NCI-H2196 (cell line): ENCODE results near the gene GIPC1.

Experiments used
- DNase-seq: peaks from one replicate; lab custom pipeline; 2025; ENCODE audit not compliant: unreplicated experiment; lab: John Stamatoyannopoulos, UW

GIPC1 gene

DNA sequence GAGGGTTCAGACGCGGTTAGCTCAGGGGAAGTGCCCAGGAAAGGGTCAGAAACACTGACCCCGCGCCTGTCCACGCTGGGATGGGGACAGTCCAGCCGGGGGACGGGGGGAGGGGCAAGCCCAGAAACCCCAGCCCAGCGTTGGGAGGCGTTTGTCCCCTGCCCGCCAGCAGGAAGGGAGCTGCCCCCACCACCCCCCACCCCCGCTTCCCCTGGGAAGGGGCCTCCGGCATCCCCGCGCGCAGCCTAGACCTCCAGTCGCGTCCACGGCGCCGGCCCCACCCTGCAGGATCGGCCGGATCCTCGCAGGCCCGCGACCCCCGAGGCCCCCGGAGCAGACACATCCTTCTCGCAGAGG lies 277 bp downstream of the GIPC1 start:
- DNase-seq = no peak

DNA sequence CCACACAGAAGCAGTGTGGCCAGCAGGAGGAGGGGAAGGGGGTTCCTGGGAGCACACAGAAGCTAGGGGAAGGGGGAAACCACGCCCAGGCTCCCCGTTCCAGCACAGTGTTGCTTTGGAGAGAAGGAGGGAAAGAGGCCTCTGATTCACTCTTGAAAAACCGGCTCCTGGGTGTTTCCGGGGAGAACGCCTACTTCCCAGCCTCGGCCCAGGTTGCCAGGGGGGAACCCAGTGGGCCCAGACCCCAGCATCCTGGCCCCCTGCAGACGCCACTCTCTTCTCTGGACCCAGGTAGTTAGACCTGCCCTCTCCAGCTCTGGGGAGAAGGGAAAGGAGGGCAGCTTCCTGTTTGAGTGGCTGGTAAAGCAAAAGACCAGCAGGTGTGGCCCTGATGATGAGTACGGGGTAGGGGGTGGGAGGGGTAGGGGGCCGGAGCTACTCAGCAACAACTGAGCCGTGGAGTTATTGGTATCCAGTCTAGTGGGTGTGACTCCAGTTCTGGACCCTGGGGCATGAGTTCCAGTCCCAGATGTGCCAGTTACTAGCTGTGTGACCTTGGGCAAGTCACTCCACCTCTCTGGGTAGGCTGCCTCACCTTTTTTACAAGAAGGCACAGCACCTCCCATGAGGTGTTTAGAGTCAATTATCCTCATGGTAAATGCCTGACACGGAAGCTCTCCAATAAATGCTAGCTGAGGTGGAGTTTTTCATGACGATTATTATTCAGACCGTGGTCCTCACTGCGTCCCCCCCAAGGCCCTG lies 836 bp downstream of the GIPC1 start:
- DNase-seq = no peak

DNA sequence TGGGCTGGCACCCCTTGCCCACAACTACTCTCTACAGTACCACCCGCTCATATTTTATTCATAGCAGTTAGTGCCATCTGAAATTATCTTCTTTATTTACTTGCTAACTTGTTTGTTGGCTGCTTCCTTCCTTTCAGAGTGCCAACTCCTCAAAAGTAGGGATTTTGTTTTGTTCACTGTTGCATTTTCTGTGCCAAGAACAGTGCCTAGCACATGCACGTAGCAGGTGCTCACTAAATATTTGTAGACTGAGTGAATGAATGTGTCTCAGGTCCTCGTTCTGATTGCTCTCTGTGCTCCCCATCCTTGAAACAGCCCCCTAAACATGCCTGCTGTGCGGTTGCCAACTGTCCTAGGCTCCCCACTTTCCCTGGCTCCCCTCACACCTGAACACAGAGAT lies 1.5 kb downstream of the GIPC1 start:
- DNase-seq = no peak

DNA sequence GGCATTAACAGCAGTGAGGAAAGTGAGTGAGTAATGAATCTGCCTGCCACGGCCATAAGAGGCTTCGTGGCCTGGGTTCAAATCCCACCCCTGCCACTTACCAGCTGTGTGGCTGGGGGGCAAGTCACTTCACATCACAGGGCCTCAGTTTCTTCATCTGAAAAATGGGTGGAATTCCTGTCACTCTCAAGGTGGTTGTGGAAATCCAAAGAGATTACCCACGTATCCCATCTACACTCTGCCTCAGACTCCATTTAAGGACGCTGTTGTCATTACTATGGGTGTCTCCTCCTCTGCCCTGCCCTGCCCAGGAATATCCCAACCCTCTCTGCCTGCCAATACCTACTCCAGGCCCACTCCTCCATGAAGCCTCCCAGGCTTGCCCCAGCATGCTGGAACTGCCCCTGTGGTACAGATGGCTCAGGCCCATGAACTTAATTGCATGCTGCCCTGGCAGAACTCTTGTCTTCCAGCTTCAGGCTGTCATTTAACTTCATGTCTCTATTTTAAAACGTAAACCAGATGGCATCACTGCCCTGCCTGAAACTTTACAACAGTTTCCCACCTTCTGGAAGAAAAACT lies 3.1 kb downstream of the GIPC1 start:
- DNase-seq = no peak

DNA sequence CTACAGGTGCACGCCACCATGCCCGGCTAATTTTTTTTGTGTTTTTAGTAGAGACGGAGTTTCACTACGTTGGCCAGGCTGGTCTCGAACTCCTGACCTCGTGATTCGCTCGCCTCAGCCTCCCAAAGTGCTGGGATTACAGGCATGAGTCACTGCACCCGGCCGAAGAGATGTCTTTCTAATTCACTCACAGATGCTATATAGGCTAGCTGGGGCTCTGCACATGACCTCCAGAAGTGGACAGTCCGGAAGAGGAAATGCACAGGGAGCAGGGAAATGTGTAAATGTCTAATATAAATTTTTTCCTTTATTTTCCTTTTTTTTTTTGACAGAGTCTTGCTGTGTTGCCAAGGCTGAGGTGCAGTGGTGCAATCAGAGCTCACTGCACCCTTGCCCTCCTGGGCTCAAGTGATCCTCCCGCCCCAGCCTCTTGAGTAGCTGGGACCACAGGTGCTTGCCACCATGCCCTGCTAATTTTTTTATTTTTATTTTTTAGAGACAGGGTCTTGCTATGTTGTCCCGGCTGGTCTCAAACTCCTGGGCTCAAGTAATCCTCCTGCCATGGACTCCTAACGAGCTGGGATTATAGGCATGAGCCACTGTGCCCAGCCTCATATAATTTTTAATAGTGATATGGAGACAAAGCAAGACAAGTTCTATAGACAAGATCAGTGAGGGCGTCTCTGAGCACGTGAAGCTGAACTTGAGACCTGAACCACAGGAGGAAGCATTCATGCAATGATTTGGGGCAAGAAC lies 8.4 kb downstream of the GIPC1 start:
- no peak for DNase-seq

DNA sequence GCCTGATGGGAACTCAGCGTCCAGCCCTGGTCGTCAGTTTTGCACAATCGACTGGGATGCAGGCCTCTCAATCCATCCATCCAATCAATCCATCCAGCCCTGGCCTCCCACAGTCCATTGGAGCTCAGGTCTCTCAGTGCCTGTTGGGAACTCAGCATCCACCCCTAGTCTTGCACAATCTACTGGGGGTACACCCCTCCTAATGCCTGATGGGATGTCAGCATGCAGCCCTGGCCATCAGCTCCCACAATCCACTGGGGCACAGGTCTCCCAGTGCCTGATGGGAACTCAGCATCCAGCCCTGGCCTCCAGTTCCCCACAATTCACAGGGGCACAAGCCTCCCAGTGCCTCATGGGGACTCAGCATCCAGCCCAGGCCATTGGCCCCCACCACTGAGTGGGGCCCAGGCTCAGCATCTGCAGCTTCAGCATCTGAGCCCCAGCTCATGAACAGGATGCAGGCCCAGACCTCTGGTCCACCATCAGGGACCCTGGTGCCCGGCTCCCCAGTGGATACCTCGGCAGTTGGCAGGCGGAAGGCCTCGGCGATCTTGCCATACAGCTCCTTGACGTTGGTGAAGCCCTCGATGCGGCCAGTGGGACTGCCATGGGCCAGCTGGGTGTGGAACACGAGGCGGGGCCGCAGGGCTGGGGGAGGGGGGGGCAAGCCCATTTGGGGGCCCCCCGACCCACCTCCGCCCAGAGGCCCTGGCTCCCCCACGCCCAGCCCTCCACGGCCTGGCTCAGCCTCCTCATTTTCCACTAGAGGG lies 13.6 kb downstream of the GIPC1 start:
- no peak for DNase-seq

DNA sequence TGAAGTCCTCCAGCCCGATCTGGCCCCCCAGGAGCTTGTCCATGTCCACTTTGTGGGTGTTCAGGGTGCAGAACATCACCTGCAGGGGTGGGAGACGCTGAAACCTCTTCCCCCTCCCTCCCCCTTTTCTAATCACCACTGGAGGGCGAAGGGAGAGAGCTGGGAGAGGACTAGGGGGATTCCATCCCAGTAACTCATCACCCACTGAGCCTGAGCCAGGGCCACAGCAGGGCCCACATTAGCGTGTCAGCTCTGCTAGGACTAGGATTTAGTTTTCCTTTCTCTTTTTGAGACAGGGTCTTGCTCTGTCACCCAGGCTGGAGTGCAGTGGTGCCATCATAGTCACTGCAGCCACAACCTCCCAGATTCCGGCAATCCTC lies 15.2 kb downstream of the GIPC1 start:
- no peak for DNase-seq

DNA sequence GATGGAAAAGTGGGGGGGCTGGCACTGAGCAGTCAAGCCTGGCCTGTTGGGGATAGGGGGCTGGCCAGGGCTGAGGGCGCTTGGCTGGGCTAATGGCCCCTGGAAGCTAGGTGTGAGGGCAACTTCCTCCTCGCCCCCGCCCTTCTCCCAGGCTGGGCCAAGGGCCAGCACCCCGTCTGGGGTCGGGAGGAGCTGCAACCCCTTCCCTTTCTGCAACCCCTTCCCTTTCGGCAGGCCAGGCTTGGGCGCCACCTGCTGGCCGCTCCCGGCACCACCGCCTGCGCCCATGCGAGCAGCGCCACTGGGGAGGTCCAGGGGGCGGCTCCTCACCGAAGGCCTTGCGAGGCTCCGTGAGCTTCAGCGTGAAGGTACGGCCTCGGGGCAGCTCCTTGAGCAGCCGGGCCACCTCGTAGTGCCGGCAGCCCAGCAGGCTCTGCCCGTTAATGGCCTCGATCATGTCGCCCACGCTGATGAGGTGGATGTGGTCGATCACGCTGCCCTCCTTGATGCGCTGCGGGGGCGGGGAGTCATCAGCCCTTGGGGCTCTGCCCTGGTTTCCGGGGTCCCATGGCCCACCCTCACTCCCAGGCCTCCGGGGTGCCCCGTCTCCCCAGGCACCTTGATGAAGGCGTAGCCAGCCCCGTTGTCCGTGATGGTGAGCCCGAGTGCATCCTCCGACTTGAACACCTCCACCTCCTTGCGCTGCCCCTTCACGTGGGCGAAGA lies 15.8 kb downstream of the GIPC1 start:
- peak; percentile 41 for DNase-seq

DNA sequence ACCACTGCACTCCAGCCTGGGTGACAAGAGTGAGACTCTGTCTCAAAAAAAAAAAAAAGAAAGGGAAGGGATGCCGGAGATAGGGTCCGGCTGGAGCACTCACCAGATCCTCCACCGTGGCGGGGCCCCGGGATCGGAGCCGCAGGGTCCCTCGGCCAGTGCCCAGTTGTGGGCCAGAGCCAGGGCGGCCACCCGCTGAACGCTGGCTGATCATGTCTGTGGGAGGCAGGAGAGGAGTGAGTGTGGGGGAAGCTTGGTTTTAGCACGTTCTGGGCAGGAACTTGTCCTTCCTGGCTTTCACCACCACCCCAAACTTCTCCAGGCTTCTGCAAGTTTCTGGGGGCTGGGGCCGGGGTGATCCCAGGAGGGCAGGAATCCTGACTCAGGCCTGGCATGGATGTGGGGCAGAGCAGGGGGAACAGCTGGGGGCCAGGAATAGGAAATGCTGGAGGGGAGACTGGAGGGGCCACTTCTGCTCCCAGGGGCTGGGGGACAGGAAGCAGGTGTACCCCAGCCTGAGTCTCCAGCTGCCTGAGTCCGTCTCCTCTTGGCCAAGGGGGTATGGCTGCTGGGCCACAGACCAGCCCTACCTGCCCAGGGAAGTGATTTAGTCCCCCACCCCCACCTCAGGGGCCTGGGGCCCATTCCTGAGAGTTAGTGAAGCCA lies 16.5 kb downstream of the GIPC1 start:
- DNase-seq = no peak

DNA sequence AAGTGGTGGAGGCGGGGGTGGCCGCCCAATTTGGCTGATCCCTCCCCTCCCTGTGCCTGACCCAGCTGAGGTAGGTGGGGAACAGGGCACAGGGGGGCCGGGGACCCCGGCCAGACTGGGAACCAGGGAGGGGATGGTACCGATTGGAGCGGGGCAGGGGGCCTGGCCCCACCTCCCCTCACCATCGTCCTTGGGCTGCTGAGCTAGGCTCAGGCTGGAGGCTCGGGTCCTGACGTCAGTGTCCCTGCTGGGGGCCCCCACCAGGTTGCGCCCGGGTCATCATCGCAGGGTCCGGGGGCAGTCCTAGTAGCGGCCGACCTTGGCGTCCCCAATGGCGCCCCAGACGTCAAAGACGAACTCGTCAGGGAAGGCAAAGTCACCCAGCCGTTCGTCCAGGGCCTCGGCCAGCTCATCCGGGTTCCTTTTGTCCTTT lies 17.8 kb downstream of the GIPC1 start:
- DNase-seq = no peak

DNA sequence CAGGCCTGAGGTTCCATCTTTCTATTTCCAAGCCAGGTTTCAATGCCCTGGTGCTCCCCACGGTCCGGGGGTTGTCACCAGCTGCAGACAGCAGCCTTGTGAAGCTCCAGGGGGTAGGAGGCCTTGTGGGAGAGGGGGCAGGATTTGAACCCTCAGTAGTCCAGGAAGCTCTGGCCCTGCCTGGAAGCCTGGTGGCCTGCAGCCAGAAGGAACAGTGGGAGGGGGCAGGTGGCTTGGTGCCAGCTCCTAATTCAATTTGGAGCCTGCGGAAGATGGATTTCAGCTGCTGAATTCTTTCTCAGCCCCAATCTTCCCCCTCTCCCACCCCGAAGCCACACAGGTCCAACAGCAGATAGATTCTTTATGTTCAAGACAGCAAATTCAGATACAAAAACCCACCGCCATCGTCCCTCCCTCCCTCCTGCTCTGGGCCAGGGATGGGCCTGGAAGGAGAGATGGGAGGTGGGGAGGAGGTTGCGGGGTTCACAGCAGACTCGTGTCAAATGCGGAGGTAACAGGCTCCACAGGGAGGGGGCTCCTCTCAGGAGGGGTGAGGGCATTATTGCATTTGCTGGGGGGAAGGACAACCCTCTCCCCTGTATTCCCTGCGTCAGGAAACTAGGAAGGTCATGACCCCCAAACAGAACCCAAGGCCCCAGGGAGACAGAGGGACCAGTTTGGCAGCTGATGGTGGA lies 18.4 kb downstream of the GIPC1 start:
- no peak for DNase-seq

DNA sequence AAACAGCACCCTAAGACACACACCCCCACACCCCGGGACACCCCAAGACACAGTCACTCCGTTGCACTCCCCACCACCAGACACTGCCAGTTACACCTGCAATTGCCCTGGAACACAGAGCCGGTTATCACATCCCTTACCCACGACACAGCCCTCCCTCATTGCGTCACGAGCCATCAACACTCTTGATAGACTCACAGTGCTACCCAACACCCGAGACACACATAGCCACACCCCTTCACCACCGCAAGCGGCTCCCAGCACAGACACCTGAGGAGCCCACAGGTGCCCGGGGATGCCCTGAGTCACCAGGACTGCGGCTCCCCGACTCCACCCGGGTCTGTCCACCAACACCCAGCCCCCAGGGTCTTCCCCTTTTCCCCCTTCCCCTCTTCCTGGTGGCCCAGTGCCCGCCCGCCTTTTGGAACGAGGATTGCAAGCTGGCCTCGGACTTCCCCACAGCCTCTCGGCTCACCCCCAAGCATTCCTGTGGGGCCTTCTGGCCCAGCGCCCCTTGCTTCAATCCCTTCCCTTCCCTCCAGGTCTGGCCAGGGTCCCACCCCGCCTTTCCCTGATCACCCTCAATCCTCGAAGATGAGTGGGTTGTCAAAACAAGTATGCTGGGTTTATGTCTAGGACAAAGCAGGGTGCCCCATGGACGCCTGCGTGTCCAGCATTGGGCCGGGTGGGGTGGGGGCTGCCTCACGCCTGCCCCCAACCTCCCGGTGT lies 19.1 kb downstream of the GIPC1 start:
- peak; percentile 38 for DNase-seq

DNA sequence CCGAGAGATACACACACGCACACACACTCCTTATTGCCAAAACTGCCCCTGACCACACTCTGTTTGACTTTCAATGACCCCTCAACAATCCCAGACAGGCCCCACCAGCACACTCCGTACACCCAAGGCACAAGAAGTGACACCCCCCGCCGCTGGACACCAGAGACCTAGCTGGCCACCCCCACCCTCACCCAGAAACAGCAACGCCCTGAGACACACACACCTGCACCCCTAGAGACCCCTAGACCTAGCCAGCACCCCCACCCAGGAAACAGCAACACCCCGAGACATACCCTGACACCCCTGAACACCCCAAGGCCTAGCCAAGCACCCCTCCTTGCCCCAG lies 19.6 kb downstream of the GIPC1 start:
- no peak for DNase-seq

DNA sequence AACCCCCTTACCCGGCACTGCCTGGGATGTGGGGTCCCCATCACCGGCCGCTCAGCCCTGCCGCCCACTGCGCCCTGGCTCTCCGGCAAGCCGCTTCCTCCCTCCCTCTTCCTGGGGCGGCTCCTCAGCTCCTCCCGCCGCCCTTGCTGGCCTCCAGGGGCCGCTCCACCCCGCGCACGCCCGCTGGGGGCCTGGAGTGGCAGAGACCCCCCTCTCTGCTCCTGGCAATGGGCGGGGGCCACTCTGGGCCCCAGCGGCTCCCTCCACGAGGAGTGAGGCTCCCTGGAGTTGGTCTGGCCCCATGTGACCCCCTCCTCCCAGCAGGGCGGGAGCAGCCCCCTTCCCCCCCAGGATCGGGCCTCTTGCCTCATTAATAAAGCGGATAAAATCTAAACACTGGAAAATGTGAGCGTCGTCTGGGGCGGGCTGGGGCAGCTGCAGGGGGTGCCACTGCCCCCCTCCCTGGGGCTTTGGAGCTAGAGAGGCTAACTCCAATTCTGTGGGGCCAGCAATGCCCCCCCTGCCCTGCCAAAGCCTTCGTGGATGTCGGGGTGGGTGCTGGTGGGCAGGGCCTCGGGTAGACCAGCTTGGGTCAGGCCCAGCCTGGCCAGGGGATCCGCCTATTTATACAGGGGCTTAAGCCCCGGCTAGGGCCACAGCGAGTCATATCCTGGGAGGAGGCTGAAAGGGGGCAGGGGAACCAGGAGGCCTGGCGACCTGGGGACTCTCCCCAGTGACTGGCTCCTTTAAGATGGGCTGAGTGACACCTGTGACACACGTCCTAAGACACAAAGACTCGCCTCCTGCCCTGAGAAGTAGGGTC lies 20.5 kb downstream of the GIPC1 start, which contains the start of gene PTGER1:
Gene PTGER1, minus strand, starts transcription at position 104 of the 823 bp plus-strand sequence. CDS start 1,034 bp downstream, outside the sequence.
- DNase-seq = no peak

DNA sequence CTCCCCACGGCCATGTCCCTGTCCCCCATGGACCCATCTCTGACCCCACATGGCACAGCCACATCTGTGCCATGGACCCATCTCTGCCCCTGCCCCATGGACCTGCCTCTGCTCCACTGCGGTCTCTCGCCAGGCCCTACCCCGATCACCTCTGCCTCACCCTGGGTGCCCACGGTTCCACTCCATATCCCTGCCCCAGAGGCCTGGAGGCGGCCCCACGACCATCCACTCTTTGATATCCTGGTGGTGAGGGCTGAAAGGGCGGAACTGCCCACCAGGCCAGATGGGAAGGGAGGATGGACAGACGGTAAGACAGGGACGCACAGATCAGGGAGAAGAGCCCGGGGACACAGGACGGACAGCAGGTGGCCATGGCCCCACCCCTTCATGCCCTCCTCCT lies 21.1 kb downstream of the GIPC1 start:
- DNase-seq = no peak

DNA sequence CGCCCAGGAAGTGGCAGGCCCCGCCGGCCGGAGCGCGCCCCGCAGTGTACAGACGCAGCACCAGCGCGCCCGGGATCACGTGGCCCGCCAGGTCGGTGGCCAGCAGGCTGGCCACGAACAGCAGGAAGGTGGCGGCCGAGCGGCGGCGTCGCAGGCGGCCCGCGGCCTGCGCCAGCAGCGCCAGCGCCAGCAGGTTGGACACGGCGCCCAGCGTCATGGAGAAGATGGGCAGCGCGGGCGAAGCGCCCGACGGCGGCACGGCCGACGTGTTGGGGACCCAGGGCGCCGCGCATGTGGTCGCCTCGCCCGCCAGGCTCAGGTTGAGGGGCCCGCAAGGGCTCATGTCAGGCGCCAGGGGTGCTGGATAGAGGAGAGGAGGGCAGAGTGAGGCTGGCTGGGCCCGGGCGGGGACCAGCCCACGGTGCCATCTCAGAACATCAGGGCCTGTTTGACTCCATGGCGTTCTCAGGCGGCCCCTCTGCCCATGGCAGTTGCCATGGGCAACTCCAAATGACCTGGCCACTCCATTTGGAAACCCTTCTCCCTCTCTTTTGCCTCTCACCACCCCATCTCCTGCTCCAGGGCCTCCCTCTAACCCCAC lies 21.8 kb downstream of the GIPC1 start:
- DNase-seq = no peak

DNA sequence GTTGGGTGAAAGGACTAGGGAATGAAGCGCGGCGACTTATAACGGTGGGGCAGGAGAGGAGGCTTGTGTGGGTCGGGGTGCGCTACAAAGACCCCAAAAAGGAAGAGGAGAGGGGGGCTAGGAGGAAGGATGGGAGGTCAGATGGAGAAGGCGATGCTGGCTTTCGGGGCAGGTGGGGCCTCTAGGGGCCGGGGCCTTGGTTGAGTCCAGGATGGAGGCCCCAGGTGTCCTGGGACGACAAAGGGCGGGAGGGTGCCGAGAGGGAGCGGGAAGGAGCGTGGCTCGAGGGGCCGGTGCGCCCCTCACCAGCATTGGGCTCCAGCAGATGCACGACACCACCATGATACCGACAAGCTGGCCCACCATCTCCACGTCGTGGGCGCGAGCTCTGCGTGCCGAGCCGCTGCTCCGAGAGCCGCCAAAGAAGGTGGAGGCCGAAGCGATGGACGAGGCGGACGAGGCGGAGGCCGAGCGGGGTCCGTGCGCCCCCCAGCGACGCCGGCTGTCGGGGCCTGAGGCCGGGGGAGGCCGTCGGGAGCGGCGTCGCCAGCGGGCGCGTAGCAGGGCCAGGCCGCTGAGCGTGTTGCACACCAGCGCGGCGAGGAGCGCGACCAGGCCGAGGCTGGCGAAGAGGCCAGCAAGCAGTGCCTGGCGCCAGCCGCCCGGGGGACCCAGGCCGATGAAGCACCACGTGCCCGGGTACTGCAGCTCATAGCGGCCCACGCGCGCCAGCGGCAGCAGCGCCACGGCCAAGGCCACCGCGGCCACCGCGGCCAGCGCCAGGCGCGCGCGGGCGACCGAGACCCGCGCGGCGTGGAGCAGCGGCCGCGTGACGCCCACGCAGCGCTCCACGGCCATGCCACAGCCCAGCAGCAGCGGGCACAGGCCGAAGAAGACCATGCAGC lies 22.6 kb downstream of the GIPC1 start:
- DNase-seq = no peak
